GM20000 (cell line): ENCODE measurements around the gene P2RY12.

Experiments used
- DNase-seq: peaks from one replicate; pipeline ENCODE4 v3.0.0; 2012; ENCODE audit warnings: low spot score
- CTCF ChIP-seq: IDR thresholded peaks from 2 replicates; pipeline ENCODE4 v1.5.1; 2012; ENCODE audit warnings: mild to moderate bottlenecking, control low read depth; ENCODE audit errors: extremely low read depth, missing control alignments

Gene P2RY12

DNA sequence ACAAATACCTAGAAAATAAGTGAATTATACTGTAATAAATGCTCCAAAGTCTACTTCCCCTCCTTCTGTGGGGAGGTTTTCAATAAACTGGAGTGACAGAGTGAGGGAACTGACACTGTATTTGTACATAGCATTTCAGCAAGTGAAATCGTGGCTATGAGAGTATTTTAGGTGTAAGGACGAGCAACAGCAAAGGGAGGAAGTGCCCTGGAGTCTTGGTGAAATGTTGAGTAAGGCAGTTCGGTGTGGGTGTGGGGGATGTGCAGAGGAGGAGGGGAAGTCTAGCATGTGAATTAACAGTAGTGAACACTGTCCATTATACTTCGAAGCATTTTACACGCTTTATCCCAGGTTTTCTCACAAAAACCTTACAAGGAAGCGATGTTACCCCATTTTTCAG lies 37.1 kb downstream of the P2RY12 start:
- DNase-seq = no peak
- no peak for TF ChIP-seq CTCF

DNA sequence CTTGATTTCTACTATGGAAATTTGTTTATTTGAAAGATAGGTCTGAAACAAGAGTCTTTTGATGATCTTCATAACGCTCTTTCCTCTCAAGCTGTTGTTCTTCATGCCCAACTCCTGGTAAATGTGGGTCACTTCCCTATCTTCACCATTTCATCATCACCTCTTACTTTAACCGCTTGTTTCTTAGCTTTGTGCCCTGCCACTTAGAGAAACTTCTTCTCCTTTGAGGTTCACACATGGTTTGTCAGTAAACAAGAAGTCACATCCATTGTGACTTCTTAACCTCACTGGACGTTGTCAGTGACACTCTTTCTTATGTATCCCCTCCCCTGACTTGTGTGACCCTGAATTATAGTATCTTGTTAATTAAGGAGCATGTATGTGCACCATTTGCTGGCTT lies 38.3 kb downstream of the P2RY12 start:
- DNase-seq = no peak
- no peak for TF ChIP-seq CTCF

- no peak for DNase-seq
- no peak for TF ChIP-seq CTCF
Observed at GRCh38 chr3:151345859-151346258, 38.7 kb downstream of the P2RY12 start.

- no peak for TF ChIP-seq CTCF
- no peak for DNase-seq
Observed at GRCh38 chr3:151331696-151332095, 52.9 kb downstream of the P2RY12 start.

DNA sequence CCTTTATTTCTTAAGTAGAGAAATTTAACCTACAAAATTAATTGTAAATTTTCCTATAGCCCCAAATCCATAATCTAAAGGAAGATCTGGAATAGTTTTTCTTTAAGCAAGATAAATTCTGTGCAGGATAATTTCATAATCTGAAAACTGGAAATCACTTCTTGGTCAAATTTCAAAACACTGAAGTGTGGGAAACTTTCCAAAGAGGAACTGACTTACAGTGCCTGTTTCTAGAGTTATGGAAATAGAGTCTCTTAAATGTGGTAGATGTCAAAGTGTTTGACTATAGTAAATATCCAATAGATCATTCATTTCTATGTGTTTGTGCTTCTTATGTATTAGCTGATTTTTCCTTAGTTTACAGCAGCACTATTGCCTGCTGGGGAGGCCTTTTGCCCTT lies 53.7 kb downstream of the P2RY12 start:
- DNase-seq = no peak

GRCh38 chr3:151330379-151330778 lies 54.2 kb downstream of the P2RY12 start:
- TF ChIP-seq CTCF = no peak
- no peak for DNase-seq

More for the DNA sequence above, 53.7 kb downstream of the P2RY12 start:
- no peak for TF ChIP-seq CTCF

GRCh38 chr3:151329363-151329762 lies 55.2 kb downstream of the P2RY12 start, which contains the start of gene P2RY13:
Gene P2RY13, minus strand, starts transcription at chr3:151329549. Its CDS starts 21 bp downstream, at chr3:151329528.
- no peak for TF ChIP-seq CTCF
- no peak for DNase-seq
